Lung (tissue), 12 donors: ENCODE measurements around the gene PTPRD. TPM values are rescaled to one million over a fixed set of nuclear protein-coding genes. Genes with fewer than 3 reads are reported as not detected.

ENCODE experiments used
- ATAC-seq: fragments of 200-7000 bp; cut with Tn5 transposase; one replicate; pipeline ENCODE4 v1.9.1; 2020; ENCODE audit warnings: moderate number of reproducible peaks; ENCODE audit not compliant: insufficient read depth, low FRiP score
- DNase-seq, 3 donors: peaks; one replicate each; pipeline ENCODE4 v3.0.0-alpha.2; 2013 to 2017
- H3K27ac ChIP-seq, 2 donors: one replicate each; pipeline ENCODE4 v1.5.1; 2013; ENCODE audit warnings: mild to moderate bottlenecking in 2 of 2, moderate library complexity in 2 of 2, control low read depth in 1 of 2, inconsistent platforms in 1 of 2, low read depth in 1 of 2, low read length in 1 of 2
- H3K27me3 ChIP-seq, 3 donors: one replicate each; pipeline ENCODE4 v1.5.1; 2013; ENCODE audit warnings: low read length in 2 of 3; ENCODE audit not compliant: control insufficient read depth in 3 of 3, insufficient read depth in 3 of 3
- H3K36me3 ChIP-seq, 4 donors: one replicate each; pipeline ENCODE4 v1.5.1; 2013; ENCODE audit warnings: low read length in 4 of 4, mild to moderate bottlenecking in 1 of 4, moderate library complexity in 1 of 4; ENCODE audit not compliant: control insufficient read depth in 4 of 4, insufficient read depth in 4 of 4
- H3K4me1 ChIP-seq, 5 donors: one replicate each; pipeline ENCODE4 v1.5.1; 2013; ENCODE audit warnings: low read length in 5 of 5, mild to moderate bottlenecking in 2 of 5, moderate library complexity in 1 of 5; ENCODE audit not compliant: control insufficient read depth in 5 of 5, insufficient read depth in 5 of 5
- H3K4me3 ChIP-seq: one replicate; pipeline ENCODE4 v1.5.1; 2013; ENCODE audit warnings: mild to moderate bottlenecking, control low read depth, moderate library complexity
- H3K9ac ChIP-seq, 2 donors: one replicate each; pipeline ENCODE4 v1.5.1; 2013; ENCODE audit warnings: low read length in 2 of 2, control low read depth in 1 of 2; ENCODE audit not compliant: insufficient read depth in 1 of 2
- H3K9me3 ChIP-seq, 4 donors: one replicate each; pipeline ENCODE4 v1.5.1; 2013; ENCODE audit warnings: low read length in 3 of 4, mild to moderate bottlenecking in 1 of 4, moderate library complexity in 1 of 4; ENCODE audit not compliant: control insufficient read depth in 4 of 4, insufficient read depth in 3 of 4
- WGBS, 2 donors: extraction: QIAGEN DNeasy Blood & Tissue Kit; methylation state at CpG; one replicate each; pipeline ENCODE4 v1.1.7; 2013; 5-methylcytosine and 5-hydroxymethylcytosine counted together
- polyA plus RNA-seq, 2 donors: library from polyadenylated mRNA; stranded (reverse); fragments of 200-250 nt; gene quantifications; one replicate each; pipeline ENCODE4 v1.2.1, GENCODE V29; 2013
- total RNA-seq, 2 donors: library from RNA; depleted of rRNA in 1 of 2; stranded (reverse); fragments of >200 nt in 1 of 2; gene quantifications; one replicate each; pipeline ENCODE4 v1.2.1, GENCODE V29; 2014 to 2021
- TF ChIP-seq, protein P1 (sequence below): IDR thresholded peaks from 2 replicates; pipeline ENCODE4 v1.5.1; 2012; ENCODE audit warnings: mild to moderate bottlenecking; ENCODE audit errors: control extremely low read depth, extremely low read depth
- donor health status: control.
- donor health status: control.
- donor health status: Bipolar disorder and iron deficiency.
- donor health status: healthy.
- donor health status: DM: yes; HTN: yes; CAD: no.

Gene PTPRD
- total and polyA plus RNA-seq, 4 donors, result 1.9 to 145 (median 13.7) TPM

DNA sequence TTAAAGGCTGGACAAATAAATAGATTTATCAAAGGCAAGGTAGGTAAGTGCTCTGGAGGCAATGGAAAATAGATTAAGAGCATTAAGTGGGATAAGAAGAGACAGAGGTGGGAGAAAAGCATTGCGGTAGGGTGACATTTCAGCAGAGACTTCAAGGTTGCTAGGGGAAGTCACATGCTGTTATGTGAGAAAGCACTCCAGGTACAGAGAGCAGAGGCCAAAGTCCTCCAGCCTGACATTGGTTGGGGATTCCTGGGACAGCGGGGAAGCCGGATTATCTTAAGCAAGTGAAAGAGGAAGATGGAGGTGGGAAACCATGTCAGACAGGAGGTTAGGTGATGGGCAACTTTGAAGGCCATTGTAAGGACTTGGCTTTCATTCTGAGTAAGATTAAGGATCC is 1222.9 kb downstream of the PTPRD start:
- no peaks in the 10 kb centered on the region for H3K9me3 ChIP-seq
- no peaks in the 10 kb centered on the region for H3K4me1 ChIP-seq
- 91 to 95% methylated on average over 3 of the region's 3 CpGs for WGBS, 2 donors
- H3K27me3 ChIP-seq, result no peaks in the 10 kb centered on the region
- TF ChIP-seq, protein P1, sequence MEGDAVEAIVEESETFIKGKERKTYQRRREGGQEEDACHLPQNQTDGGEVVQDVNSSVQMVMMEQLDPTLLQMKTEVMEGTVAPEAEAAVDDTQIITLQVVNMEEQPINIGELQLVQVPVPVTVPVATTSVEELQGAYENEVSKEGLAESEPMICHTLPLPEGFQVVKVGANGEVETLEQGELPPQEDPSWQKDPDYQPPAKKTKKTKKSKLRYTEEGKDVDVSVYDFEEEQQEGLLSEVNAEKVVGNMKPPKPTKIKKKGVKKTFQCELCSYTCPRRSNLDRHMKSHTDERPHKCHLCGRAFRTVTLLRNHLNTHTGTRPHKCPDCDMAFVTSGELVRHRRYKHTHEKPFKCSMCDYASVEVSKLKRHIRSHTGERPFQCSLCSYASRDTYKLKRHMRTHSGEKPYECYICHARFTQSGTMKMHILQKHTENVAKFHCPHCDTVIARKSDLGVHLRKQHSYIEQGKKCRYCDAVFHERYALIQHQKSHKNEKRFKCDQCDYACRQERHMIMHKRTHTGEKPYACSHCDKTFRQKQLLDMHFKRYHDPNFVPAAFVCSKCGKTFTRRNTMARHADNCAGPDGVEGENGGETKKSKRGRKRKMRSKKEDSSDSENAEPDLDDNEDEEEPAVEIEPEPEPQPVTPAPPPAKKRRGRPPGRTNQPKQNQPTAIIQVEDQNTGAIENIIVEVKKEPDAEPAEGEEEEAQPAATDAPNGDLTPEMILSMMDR, result no peak
- ATAC-seq (no peak), DNase-seq (no peak)
- no peak overlapping the region for H3K27ac ChIP-seq
- H3K36me3 ChIP-seq, result no peaks in the 10 kb centered on the region
- no peak overlapping the region for H3K9ac ChIP-seq
- no peak overlapping the region for H3K4me3 ChIP-seq

DNA sequence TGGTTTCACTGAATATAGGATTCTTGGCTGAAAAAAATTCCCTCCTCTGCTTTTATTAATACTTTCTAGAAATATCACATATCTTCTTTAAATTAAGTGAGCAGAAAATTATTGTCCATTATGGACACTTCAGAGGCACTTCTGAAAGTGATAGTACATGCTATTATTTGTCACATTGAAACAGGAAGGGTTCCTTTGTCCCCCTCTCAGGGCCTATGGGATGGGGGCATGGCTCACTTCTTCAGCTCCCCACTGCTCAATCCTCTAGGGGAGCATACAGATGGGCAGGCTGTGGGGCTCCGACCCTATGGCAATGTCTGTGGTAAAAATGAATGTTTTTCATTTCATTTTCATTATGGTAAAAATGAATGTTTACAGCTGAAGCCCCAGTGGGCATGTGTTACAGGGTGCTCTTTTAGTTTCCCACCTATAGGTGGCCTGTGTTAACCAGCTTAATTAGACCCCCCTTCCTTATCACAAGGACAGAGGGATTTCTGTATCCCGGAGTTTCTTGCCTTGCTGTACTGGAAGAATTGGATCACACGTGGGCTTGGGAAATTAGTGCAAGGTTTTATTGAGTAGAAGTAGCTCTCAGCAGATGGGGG is 1225.2 kb downstream of the PTPRD start:
- no peak overlapping the region for H3K27ac ChIP-seq
- no peaks in the 10 kb centered on the region for H3K9me3 ChIP-seq
- H3K36me3 ChIP-seq, result no peaks in the 10 kb centered on the region
- DNase-seq (no peak), ATAC-seq (no peak)
- H3K9ac ChIP-seq, result no peak overlapping the region
- TF ChIP-seq, protein P1, result no peak
- H3K27me3 ChIP-seq, result no peaks in the 10 kb centered on the region
- H3K4me3 ChIP-seq, result no peak overlapping the region
- no peaks in the 10 kb centered on the region for H3K4me1 ChIP-seq
- WGBS, 2 donors, result 83 to 87% methylated on average over 3 of the region's 3 CpGs

DNA sequence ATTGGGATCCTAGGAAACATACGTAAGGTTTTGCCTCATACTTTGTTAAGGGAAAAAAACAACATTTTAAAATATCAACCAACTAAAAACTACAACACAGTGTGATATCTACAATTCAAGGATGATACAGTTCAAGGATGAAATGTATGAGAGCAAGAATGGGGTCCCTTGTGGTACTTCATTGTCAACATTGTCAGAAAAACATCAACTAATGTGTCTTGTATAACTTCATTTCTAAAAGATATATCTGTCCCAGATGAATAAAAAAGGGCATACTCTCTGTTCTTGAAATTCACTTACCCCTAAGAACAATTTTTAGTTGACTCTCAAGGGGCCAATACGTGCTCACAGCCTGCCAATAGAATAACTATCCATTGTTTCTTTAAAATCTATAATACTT is 1250.5 kb downstream of the PTPRD start:
- Histone ChIP-seq H3K9me3 (no peaks in the 10 kb centered on the region), H3K4me1 (no peaks in the 10 kb centered on the region), H3K27ac (no peak overlapping the region), H3K36me3 (no peaks in the 10 kb centered on the region), H3K4me3 (no peak overlapping the region), H3K27me3 (no peaks in the 10 kb centered on the region), H3K9ac (no peak overlapping the region)
- TF ChIP-seq, protein P1, result no peak
- DNase-seq (no peak), ATAC-seq (no peak)
- 86 to 87% methylated on average over 2 of the region's 2 CpGs for WGBS, 2 donors
